Measurements from ENCODE around the gene GNB1L.

GNB1L gene

DNA sequence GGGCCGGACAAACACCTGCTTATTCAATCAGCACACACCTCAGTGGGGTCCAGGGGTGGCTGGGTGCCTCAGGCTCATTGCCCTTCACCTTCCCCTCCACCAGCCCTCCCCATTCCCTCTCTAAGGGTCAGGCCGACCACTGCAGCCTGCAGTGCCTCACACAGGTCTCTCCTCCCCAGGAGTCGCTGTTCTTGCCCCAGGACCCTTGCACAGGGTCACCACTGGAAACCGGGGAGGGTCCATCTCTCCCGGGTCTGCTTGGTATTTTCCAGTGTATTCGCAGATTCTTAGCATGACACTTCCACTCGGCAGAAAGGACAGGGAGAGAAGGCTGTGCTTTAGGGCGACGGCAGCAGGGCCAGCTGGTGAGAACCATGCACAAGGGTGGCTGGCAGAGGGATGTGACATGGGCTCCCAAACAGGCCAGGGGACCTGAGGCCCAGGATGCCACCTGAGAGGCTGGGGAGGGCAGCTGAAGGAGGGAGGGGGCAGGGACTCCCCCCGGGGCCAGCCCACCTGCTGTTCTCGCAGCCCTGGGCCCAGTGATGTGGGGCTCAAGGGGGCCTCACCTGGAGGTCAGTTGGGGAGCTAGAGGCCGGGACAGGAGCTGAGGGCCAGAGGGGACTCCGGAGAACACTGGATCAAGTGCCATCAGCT, 110.2 kb downstream of the GNB1L start:
- TF ChIP-seq, protein P1, sequence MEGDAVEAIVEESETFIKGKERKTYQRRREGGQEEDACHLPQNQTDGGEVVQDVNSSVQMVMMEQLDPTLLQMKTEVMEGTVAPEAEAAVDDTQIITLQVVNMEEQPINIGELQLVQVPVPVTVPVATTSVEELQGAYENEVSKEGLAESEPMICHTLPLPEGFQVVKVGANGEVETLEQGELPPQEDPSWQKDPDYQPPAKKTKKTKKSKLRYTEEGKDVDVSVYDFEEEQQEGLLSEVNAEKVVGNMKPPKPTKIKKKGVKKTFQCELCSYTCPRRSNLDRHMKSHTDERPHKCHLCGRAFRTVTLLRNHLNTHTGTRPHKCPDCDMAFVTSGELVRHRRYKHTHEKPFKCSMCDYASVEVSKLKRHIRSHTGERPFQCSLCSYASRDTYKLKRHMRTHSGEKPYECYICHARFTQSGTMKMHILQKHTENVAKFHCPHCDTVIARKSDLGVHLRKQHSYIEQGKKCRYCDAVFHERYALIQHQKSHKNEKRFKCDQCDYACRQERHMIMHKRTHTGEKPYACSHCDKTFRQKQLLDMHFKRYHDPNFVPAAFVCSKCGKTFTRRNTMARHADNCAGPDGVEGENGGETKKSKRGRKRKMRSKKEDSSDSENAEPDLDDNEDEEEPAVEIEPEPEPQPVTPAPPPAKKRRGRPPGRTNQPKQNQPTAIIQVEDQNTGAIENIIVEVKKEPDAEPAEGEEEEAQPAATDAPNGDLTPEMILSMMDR (IDR thresholded peaks at IDR 0.05; ENCODE audit: borderline replicate concordance, control extremely low read depth, extremely low read depth, insufficient read depth, missing control alignments) = no peak
- DNase-seq (ENCODE audit: low spot score) = no peak
- in situ Hi-C loops (cut with MboI; ENCODE audit: low sequenced_read_pairs, unreplicated experiment) = no loop called here

DNA sequence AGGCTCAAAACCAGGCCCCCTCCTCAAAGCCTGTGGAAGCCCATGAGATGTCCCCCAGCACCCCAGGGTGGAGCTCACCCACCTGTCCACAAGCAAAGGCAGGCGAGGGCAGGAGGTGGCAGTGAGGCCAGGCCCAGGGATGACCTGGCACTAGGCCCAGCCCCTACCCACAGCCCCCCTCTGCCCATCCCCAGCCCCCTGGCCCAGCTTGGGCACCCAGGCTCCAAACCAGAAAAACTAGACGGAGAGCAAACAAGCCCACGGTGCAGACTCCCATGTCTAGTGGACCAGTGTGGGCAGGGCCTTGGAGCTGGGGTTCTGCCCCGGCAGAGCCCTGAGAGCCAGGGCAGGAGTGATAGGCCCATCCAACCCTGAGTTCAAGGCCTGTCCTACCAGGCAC, 111.0 kb downstream of the GNB1L start:
- in situ Hi-C loops (cut with MboI; ENCODE audit: low sequenced_read_pairs, unreplicated experiment) = no loop called here
- no peak for DNase-seq (ENCODE audit: low spot score)
- TF ChIP-seq, protein P1 (IDR thresholded peaks at IDR 0.05; ENCODE audit: borderline replicate concordance, control extremely low read depth, extremely low read depth, insufficient read depth, missing control alignments) = no peak

DNA sequence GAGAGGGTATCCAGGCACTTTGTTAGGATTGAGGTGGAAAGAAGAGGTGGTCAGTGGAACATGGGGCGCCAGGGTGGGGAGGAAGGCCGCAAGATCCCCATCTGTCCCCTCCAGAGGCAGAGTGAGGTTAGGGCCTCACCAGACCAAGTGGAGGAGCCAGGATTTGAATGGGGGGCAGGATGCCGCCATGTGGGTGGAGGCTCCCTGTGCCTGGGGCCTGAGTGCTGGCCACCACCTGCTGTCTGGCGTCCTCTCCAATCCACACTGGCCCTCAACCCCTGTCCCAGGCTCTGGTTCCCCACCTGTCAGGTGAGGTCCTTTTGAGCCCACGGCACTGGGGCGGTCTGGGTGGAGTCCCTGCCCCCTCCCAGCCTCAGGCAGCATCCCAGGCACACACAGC, 111.6 kb downstream of the GNB1L start:
- no peak for DNase-seq (ENCODE audit: low spot score)
- TF ChIP-seq, protein P1 (IDR thresholded peaks at IDR 0.05; ENCODE audit: borderline replicate concordance, control extremely low read depth, extremely low read depth, insufficient read depth, missing control alignments) = no peak
- in situ Hi-C loops (cut with MboI; ENCODE audit: low sequenced_read_pairs, unreplicated experiment) = no loop called here

DNA sequence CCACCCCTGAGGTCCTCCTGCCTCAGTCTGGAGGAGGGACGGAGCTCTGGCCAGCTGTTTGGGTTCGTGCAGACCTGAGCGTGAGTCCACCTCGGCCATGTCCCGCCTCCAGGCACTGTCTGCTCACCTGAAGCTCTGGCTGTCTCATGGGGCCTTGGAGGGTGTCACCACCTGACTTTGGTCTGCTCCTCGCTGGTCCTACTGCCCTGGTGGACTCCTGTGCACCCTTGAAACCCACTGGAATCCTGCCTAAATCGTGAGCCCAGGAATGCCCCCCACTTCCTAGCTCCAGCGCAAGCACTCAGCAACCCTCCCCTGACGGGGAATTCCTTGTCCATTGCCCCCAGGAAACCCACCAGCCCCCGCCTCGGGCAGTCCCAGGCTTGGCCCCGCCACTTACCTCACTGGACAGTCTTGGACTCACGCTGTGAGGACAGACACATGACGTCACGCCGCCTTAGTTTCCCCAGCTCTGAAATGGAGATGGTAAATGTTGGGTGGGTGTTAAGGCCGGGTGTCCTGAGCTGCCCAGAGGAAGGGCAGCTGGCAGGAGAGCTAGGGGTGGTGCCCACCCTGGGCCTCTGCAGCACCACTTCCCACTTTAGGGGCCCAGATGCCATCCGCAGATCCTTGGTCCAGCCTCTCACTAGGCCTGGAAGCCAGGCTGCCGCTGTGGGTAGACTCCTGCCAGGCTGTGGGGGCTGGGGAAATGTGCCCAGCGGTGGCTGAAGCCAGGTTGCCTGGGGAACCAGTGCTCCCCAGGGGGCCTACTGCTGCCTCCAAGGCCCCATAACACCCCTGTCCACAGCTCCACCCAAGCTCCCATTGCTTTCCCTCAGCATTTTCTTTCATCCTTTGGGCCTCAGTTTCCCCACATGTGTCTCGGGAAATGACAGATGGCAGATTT, 112.3 kb downstream of the GNB1L start:
- in situ Hi-C loops (cut with MboI; ENCODE audit: low sequenced_read_pairs, unreplicated experiment) = no loop called here
- TF ChIP-seq, protein P1 (IDR thresholded peaks at IDR 0.05; ENCODE audit: borderline replicate concordance, control extremely low read depth, extremely low read depth, insufficient read depth, missing control alignments) = no peak
- DNase-seq (ENCODE audit: low spot score) = no peak

DNA sequence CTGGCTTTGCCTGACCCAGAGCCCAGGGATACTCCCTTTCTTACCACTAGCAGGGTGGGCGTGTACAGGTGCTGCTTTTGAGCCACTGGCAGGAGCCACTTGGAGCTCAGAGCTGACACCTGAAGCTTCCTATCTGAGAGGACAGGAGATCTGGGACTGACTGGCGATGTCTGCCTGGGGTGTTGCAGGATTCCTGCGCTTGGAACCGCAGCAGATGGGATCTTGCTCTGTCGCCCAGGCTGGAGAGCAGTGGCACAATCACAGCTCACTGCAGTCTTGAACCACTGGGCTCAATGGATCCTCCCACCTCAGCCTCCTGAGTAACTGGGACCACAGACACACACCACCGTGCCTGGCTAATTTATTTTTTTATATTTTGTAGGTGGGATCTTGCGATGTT, 113.6 kb downstream of the GNB1L start:
- DNase-seq (ENCODE audit: low spot score) = no peak
- TF ChIP-seq, protein P1 (IDR thresholded peaks at IDR 0.05; ENCODE audit: borderline replicate concordance, control extremely low read depth, extremely low read depth, insufficient read depth, missing control alignments) = no peak
- in situ Hi-C loops (cut with MboI; ENCODE audit: low sequenced_read_pairs, unreplicated experiment) = no loop called here

DNA sequence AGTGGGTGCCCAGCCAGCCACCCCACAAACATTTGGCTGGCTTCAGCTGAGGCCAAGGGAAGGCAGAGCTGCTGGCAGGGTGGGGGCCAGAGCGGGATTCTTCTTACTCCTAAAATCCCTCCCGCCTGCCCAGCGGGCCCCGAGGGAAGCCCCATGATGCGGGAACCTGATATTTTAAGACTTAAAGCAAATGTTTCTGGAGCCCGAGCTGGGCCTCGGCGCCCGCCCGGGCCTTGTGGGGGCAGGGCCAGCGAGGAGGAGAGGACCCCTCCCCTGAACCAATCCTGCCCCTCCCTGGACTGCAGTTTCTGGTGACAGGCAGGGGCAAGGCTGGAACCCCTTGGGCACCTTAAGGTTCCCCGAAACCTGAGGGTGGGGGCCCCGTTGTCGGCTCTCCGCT, 114.1 kb downstream of the GNB1L start:
- in situ Hi-C loops (cut with MboI; ENCODE audit: low sequenced_read_pairs, unreplicated experiment) = no loop called here
- TF ChIP-seq, protein P1 (IDR thresholded peaks at IDR 0.05; ENCODE audit: borderline replicate concordance, control extremely low read depth, extremely low read depth, insufficient read depth, missing control alignments) = no peak
- no peak for DNase-seq (ENCODE audit: low spot score)
